Epidermal melanocyte (primary cell): ENCODE measurements around the gene RNU4-1.
A peak's percentile ranks its signal among the peaks of the same experiment; 100 is the strongest.
"Not testable (repeated sequence)": the region's sequence is repeated elsewhere in the genome, so short reads cannot be mapped to it uniquely, and the experiment has no call there.

Source experiments
- DNase-seq: peaks from one replicate; pipeline ENCODE4 v3.0.0; 2011; ENCODE audit warnings: low spot score; ENCODE audit not compliant: insufficient read length

The RNU4-1 gene

GRCh38 chr12:120292661-120293531 is at the start of gene RNU4-1:
Gene RNU4-1 (minus strand): TSS chr12:120293237.
- DNase-seq, result peak; percentile 40

- DNase-seq, result no peak
Observed at GRCh38 chr12:120342175-120343038, 49.4 kb upstream of the RNU4-1 start.

- no peak for DNase-seq
Observed at GRCh38 chr12:120339256-120339655, 46.2 kb upstream of the RNU4-1 start.

- DNase-seq, result no peak
Observed at GRCh38 chr12:120337730-120338129, 44.7 kb upstream of the RNU4-1 start.

- DNase-seq, result not testable (repeated sequence)
Observed at GRCh38 chr12:120336392-120336791, 43.4 kb upstream of the RNU4-1 start.

- DNase-seq, result not testable (repeated sequence)
Observed at GRCh38 chr12:120335447-120335846, 42.4 kb upstream of the RNU4-1 start.

- DNase-seq, result no peak
Observed at GRCh38 chr12:120332523-120332922, 39.5 kb upstream of the RNU4-1 start.

- DNase-seq, result no peak
Observed at GRCh38 chr12:120332041-120332440, 39.0 kb upstream of the RNU4-1 start.

- no peak for DNase-seq
Observed at GRCh38 chr12:120331390-120331789, 38.4 kb upstream of the RNU4-1 start.

GRCh38 chr12:120328228-120328627 is 35.2 kb upstream of the RNU4-1 start:
- DNase-seq, result no peak

- DNase-seq, result no peak
Observed at GRCh38 chr12:120327593-120327992, 34.6 kb upstream of the RNU4-1 start, which contains the start of gene PLA2G1B. Gene PLA2G1B (minus strand): TSS chr12:120327779. CDS start chr12:120327753, 26 bp downstream.

GRCh38 chr12:120324841-120325417 is 31.9 kb upstream of the RNU4-1 start:
- DNase-seq, result no peak

GRCh38 chr12:120323772-120324171 is 30.7 kb upstream of the RNU4-1 start:
- DNase-seq, result no peak

- no peak for DNase-seq
Observed at GRCh38 chr12:120321382-120322202, 28.6 kb upstream of the RNU4-1 start.

GRCh38 chr12:120317224-120318105 is 24.4 kb upstream of the RNU4-1 start:
- peak; percentile 99 for DNase-seq

GRCh38 chr12:120316798-120317223 is 23.8 kb upstream of the RNU4-1 start:
- no peak for DNase-seq

GRCh38 chr12:120314220-120314619 is 21.2 kb upstream of the RNU4-1 start:
- DNase-seq, result no peak

GRCh38 chr12:120301962-120302815 is 9.2 kb upstream of the RNU4-1 start, which contains the start of gene SIRT4:
Gene SIRT4 (plus strand): TSS chr12:120302321. CDS start chr12:120303562, 1,241 bp downstream.
- peak; percentile 99 for DNase-seq

- no peak for DNase-seq
Observed at GRCh38 chr12:120292411-120292660, 701 bp downstream of the RNU4-1 start.
